ENCODE results near the gene CLCN6. TPM values are rescaled to one million over a fixed set of nuclear protein-coding genes. Genes with fewer than 3 reads are reported as not detected.

Gene CLCN6
- total and polyA plus RNA-seq, 2 of the 13 experiments (the other 11 are each of a cell fraction or from before 2014, with no cell fraction given), result 14.9 to 19.3 TPM

- TF ChIP-seq MYPOP (CRISPR knock-in tag; IDR thresholded peaks at IDR 0.05), result peak; percentile 91
- no peak for TF ChIP-seq ZMAT5 (CRISPR knock-in tag; IDR thresholded peaks at IDR 0.05; ENCODE audit: borderline replicate concordance, low read depth)
- TF ChIP-seq NKX3-1 (CRISPR knock-in tag; IDR thresholded peaks at IDR 0.05), result peak; percentile 99
- peak; percentile 94 for TF ChIP-seq HOXD1 (CRISPR knock-in tag; IDR thresholded peaks at IDR 0.05)
- TF ChIP-seq RBFOX2 (IDR thresholded peaks at IDR 0.05; ENCODE audit: low read depth, low read length), result no peak
- peak; percentile 93; the same call in 1 of the 2 replicates for TF ChIP-seq TIGD3 (CRISPR knock-in tag; IDR thresholded peaks at IDR 0.05; ENCODE audit: borderline replicate concordance)
- peak; percentile 75; the same call in 1 of the 2 replicates for TF ChIP-seq CSRNP2 (CRISPR knock-in tag; conservative IDR thresholded peaks at IDR 0.05; ENCODE audit: low read depth)
- TF ChIP-seq CHD2 (IDR thresholded peaks at IDR 0.05; ENCODE audit: low read depth, low read length), result peak; percentile 17; the same call in 1 of the 2 replicates
- peak; percentile 90; the same call in 1 of the 2 replicates for TF ChIP-seq IRF2 (CRISPR knock-in tag; IDR thresholded peaks at IDR 0.05)
- peak; percentile 96; the same call in 1 of the 2 replicates for TF ChIP-seq ZNF879 (CRISPR knock-in tag; IDR thresholded peaks at IDR 0.05)
- TF ChIP-seq ZNF446 (CRISPR knock-in tag; IDR thresholded peaks at IDR 0.05), result peak; percentile 88; the same call in 1 of the 2 replicates
- TF ChIP-seq ATM (IDR thresholded peaks at IDR 0.05; ENCODE audit: borderline replicate concordance), result no peak
- no peak for TF ChIP-seq ZNF562 (CRISPR knock-in tag; IDR thresholded peaks at IDR 0.05; ENCODE audit: borderline replicate concordance)
- no peak for TF ChIP-seq RORA (CRISPR knock-in tag; IDR thresholded peaks at IDR 0.05)
- TF ChIP-seq ZNF788 (CRISPR knock-in tag; IDR thresholded peaks at IDR 0.05; ENCODE audit: borderline replicate concordance), result peak; percentile 86
- TF ChIP-seq ZFAT (CRISPR knock-in tag; conservative IDR thresholded peaks at IDR 0.05), result peak; percentile 53; the same call in 1 of the 2 replicates
- TF ChIP-seq SIX4 (CRISPR knock-in tag; IDR thresholded peaks at IDR 0.05), result peak; percentile 84; the same call in 1 of the 2 replicates
- no peak for TF ChIP-seq ZSCAN5A (CRISPR knock-in tag; IDR thresholded peaks at IDR 0.05; ENCODE audit: borderline replicate concordance)
- peak; percentile 82; the same call in 1 of the 2 replicates for TF ChIP-seq ZNF598 (CRISPR knock-in tag; IDR thresholded peaks at IDR 0.05; ENCODE audit: borderline replicate concordance)
- 0 out of 2 replicates have a peak, but pooled peaks have one; percentile 26 for TF ChIP-seq GMEB1 (CRISPR knock-in tag; IDR thresholded peaks at IDR 0.05; ENCODE audit: borderline replicate concordance)
Observed at GRCh38 chr1:11858968-11859871, 53.2 kb downstream of the CLCN6 start (continued).

All from HepG2 (cell line).